HepG2 (cell line): ENCODE results near the gene PDE4D. TPM values are rescaled to one million over a fixed set of nuclear protein-coding genes. Genes with fewer than 3 reads are reported as not detected.

Source experiments
- ATF1 ChIP-seq: IDR thresholded peaks from 2 replicates; pipeline ENCODE4 v1.6.1; 2016; ENCODE audit warnings: mild to moderate bottlenecking, control low read depth
- BCL6 ChIP-seq: IDR thresholded peaks from 2 replicates; pipeline ENCODE4 v1.6.1; 2016; ENCODE audit warnings: missing genetic modification reagents, missing compliant biosample characterization
- CREM ChIP-seq, 2 experiments: sonication (generic) in 1 of 2; formaldehyde crosslinking in 1 of 2; IDR thresholded peaks; 2 replicates each; pipeline versions ENCODE4 v1.4.0 to v1.6.1; 2016 to 2020; ENCODE audit warnings: antibody characterized with exemption in 1 of 2, mild to moderate bottlenecking in 1 of 2, missing genetic modification reagents in 1 of 2
- ETV5 ChIP-seq: IDR thresholded peaks from 2 replicates; pipeline ENCODE4 v1.6.1; 2018; ENCODE audit warnings: missing biosample characterization, missing genetic modification reagents, inconsistent platforms, borderline replicate concordance
- FOSL1 ChIP-seq: sonication (generic); formaldehyde crosslinking; IDR thresholded peaks from 2 replicates; pipeline ENCODE4 v1.9.0; 2021; ENCODE audit warnings: missing genetic modification reagents, borderline replicate concordance
- FOXA3 ChIP-seq: IDR thresholded peaks from 2 replicates; pipeline ENCODE4 v1.6.1; 2016; ENCODE audit warnings: missing genetic modification reagents, missing compliant biosample characterization
- GFI1 ChIP-seq: sonication (generic); formaldehyde crosslinking; IDR thresholded peaks from 2 replicates; pipeline ENCODE4 v1.5.0; 2020; ENCODE audit warnings: missing genetic modification reagents, mild to moderate bottlenecking, borderline replicate concordance
- IKZF5 ChIP-seq: IDR thresholded peaks from 2 replicates; pipeline ENCODE4 v1.6.1; 2018; ENCODE audit warnings: missing genetic modification reagents, mild to moderate bottlenecking, missing compliant biosample characterization
- ISL2 ChIP-seq: sonication (generic); formaldehyde crosslinking; IDR thresholded peaks from 2 replicates; pipeline ENCODE4 v1.5.0; 2020; ENCODE audit warnings: missing genetic modification reagents
- MAFK ChIP-seq, 2 experiments: IDR thresholded peaks in 1 of 2; conservative IDR thresholded peaks in 1 of 2; 2 replicates each; pipeline ENCODE4 v1.6.1; 2011; ENCODE audit warnings: improper control_type of control experiment in 2 of 2, low read length in 2 of 2
- MTA1 ChIP-seq: sonication (generic); formaldehyde crosslinking; IDR thresholded peaks from 2 replicates; pipeline ENCODE4 v1.4.0; 2020; ENCODE audit warnings: missing genetic modification reagents, mild to moderate bottlenecking, borderline replicate concordance
- NFE2 ChIP-seq: sonication (generic); formaldehyde crosslinking; IDR thresholded peaks from 2 replicates; pipeline ENCODE4 v1.4.0; 2020; ENCODE audit warnings: missing genetic modification reagents
- PAXIP1 ChIP-seq: sonication (generic); formaldehyde crosslinking; conservative IDR thresholded peaks from 2 replicates; pipeline ENCODE4 v1.4.0; 2020; ENCODE audit warnings: mild to moderate bottlenecking, missing genetic modification reagents, moderate library complexity
- REPIN1 ChIP-seq: sonication (generic); formaldehyde crosslinking; IDR thresholded peaks from 2 replicates; pipeline ENCODE4 v1.8.0; 2022; ENCODE audit warnings: missing genetic modification reagents, low read depth, mild to moderate bottlenecking, borderline replicate concordance
- RFXANK ChIP-seq: IDR thresholded peaks from 2 replicates; pipeline ENCODE4 v1.6.1; 2016
- SMAD1 ChIP-seq: sonication (generic); formaldehyde crosslinking; IDR thresholded peaks from 2 replicates; pipeline ENCODE4 v1.4.0; 2020; ENCODE audit warnings: missing genetic modification reagents, low read depth, mild to moderate bottlenecking, borderline replicate concordance
- SOX13 ChIP-seq, 3 experiments: fragments of 450-650 bp in 1 of 3; sonication (generic) in 1 of 3; formaldehyde crosslinking in 1 of 3; IDR thresholded peaks in 2 of 3; conservative IDR thresholded peaks in 1 of 3; 2 replicates each; pipeline versions ENCODE4 v1.5.0 to v1.6.1; 2016 to 2020; ENCODE audit warnings: antibody characterized with exemption in 1 of 3, mild to moderate bottlenecking in 1 of 3, missing compliant biosample characterization in 1 of 3, missing genetic modification reagents in 1 of 3, moderate library complexity in 1 of 3
- SOX6 ChIP-seq, 2 experiments: fragments of 450-650 bp in 1 of 2; sonication (generic) in 1 of 2; formaldehyde crosslinking in 1 of 2; IDR thresholded peaks; 2 replicates each; pipeline versions ENCODE4 v1.4.0 to v1.6.1; 2017 to 2020; ENCODE audit warnings: antibody characterized with exemption in 1 of 2, mild to moderate bottlenecking in 1 of 2, missing genetic modification reagents in 1 of 2
- SRSF4 ChIP-seq: fragments of 200-400 bp; formaldehyde crosslinking; IDR thresholded peaks from one replicate; pipeline ENCODE4 v1.6.1; 2018; ENCODE audit warnings: mild to moderate bottlenecking, low read depth, low read length, moderate library complexity; ENCODE audit not compliant: poor library complexity, severe bottlenecking
- TAF15 ChIP-seq: fragments of 200-400 bp; formaldehyde crosslinking; IDR thresholded peaks from one replicate; pipeline ENCODE4 v1.6.1; 2018; ENCODE audit warnings: mild to moderate bottlenecking, low read depth, low read length; ENCODE audit not compliant: poor library complexity, severe bottlenecking
- ZBTB8A ChIP-seq: sonication (generic); formaldehyde crosslinking; IDR thresholded peaks from 2 replicates; pipeline ENCODE4 v1.4.0; 2020; ENCODE audit warnings: mild to moderate bottlenecking, low read depth, missing genetic modification reagents, borderline replicate concordance
- ZFP36L2 ChIP-seq: sonication (generic); formaldehyde crosslinking; IDR thresholded peaks from 2 replicates; pipeline ENCODE4 v1.4.0; 2020; ENCODE audit warnings: missing genetic modification reagents
- ZNF44 ChIP-seq: sonication (generic); formaldehyde crosslinking; IDR thresholded peaks from 2 replicates; pipeline ENCODE4 v1.5.1; 2020; ENCODE audit warnings: mild to moderate bottlenecking, missing genetic modification reagents
- ZNF510 ChIP-seq: sonication (generic); formaldehyde crosslinking; IDR thresholded peaks from 2 replicates; pipeline ENCODE4 v1.4.0; 2020; ENCODE audit warnings: low read depth, mild to moderate bottlenecking, missing genetic modification reagents
- ZNF615 ChIP-seq: sonication (generic); formaldehyde crosslinking; IDR thresholded peaks from 2 replicates; pipeline ENCODE4 v1.5.0; 2020; ENCODE audit warnings: mild to moderate bottlenecking, missing genetic modification reagents, borderline replicate concordance
- ZNF644 ChIP-seq: IDR thresholded peaks from 2 replicates; pipeline ENCODE4 v1.6.1; 2016; ENCODE audit warnings: low read depth
- polyA plus RNA-seq, 8 experiments: library from polyadenylated mRNA; depleted of rRNA in 3 of 8; stranded (reverse) in 7 of 8; unstranded in 1 of 8; fragments of >200 nt; fragmentation: Illumina TruSeq in 4 of 8; extraction: Trizol in 4 of 8; gene quantifications; 2 replicates each; pipeline versions ENCODE4 v1.2.1 to v1.2.3, GENCODE V29; 2011 to 2016; ENCODE audit warnings: low read depth in 4 of 8, missing spikeins in 1 of 8, mixed read lengths in 1 of 8; ENCODE audit not compliant: insufficient read depth in 1 of 8
- total RNA-seq, 5 experiments: library from RNA; depleted of rRNA; stranded (reverse); fragments of >200 nt; fragmentation: Illumina TruSeq; extraction: Trizol; gene quantifications; 2 replicates each; pipeline ENCODE4 v1.2.3, GENCODE V29; 2016; ENCODE audit warnings: low read depth in 1 of 5

PDE4D gene
- total and polyA plus RNA-seq, 2 of the 13 experiments (the other 11 are each of a cell fraction or from before 2014, with no cell fraction given) = 7.0 to 12.2 TPM

GRCh38 chr5:59062986-59063683 lies 830.4 kb downstream of the PDE4D start (continued):
- no peak for TF ChIP-seq IKZF5 (CRISPR knock-in tag)
- no peak for TF ChIP-seq REPIN1 (CRISPR knock-in tag)
- TF ChIP-seq ZNF510 = no peak
- TF ChIP-seq ZFP36L2 (CRISPR knock-in tag) = no peak
- TF ChIP-seq NFE2 (CRISPR knock-in tag) = no peak
- no peak for TF ChIP-seq ETV5 (CRISPR knock-in tag)
- TF ChIP-seq ATF1 (CRISPR knock-in tag) = peak; percentile 57; the same call in 1 of the 2 replicates
- TF ChIP-seq BCL6 (CRISPR knock-in tag) = no peak
- no peak for TF ChIP-seq SRSF4
- peak; percentile 83 for TF ChIP-seq PAXIP1
- TF ChIP-seq ISL2 (CRISPR knock-in tag) = peak; percentile 64
- no peak for TF ChIP-seq ZBTB8A (CRISPR knock-in tag)
- no peak for TF ChIP-seq SOX13 (IDR thresholded peaks at IDR 0.05)
- TF ChIP-seq SOX13 (CRISPR knock-in tag; conservative IDR thresholded peaks at IDR 0.05 in 1 of 2, IDR thresholded peaks at IDR 0.05 in 1 of 2) = no peak; a peak in 1 of 4 replicates
- no peak for TF ChIP-seq FOSL1 (CRISPR knock-in tag)
- TF ChIP-seq CREM (IDR thresholded peaks at IDR 0.05) = peak; percentile 65
- TF ChIP-seq CREM (CRISPR knock-in tag; IDR thresholded peaks at IDR 0.05) = no peak
- TF ChIP-seq GFI1 = peak; percentile 67; the same call in 1 of the 2 replicates
- TF ChIP-seq SMAD1 (CRISPR knock-in tag) = no peak
- TF ChIP-seq ZNF44 = no peak
- peak; percentile 19 to 46; a peak in 1 of 4 replicates for TF ChIP-seq MAFK (conservative IDR thresholded peaks at IDR 0.05 in 1 of 2, IDR thresholded peaks at IDR 0.05 in 1 of 2; ENCODE audit: low read length in 2 of 2)
- TF ChIP-seq MTA1 = no peak
- no peak for TF ChIP-seq RFXANK (CRISPR knock-in tag)
- TF ChIP-seq TAF15 = no peak
- TF ChIP-seq FOXA3 (CRISPR knock-in tag) = no peak
- TF ChIP-seq ZNF615 (CRISPR knock-in tag) = no peak
- no peak for TF ChIP-seq SOX6 (IDR thresholded peaks at IDR 0.05)
- TF ChIP-seq SOX6 (CRISPR knock-in tag; IDR thresholded peaks at IDR 0.05) = peak; percentile 62
- TF ChIP-seq ZNF644 (CRISPR knock-in tag) = peak; percentile 35; the same call in 1 of the 2 replicates
